HG03457 (cell line): ENCODE data around the gene SLN.
A peak's percentile ranks its signal among the peaks of the same experiment; 100 is the strongest.
"Not testable (repeated sequence)": the region's sequence is repeated elsewhere in the genome, so short reads cannot be mapped to it uniquely, and the experiment has no call there.

Experiments
- ATAC-seq: cut with Tn5 transposase; IDR thresholded peaks from one replicate; pipeline ENCODE4 v1.9.1; 2021; ENCODE audit warnings: moderate number of reproducible peaks; ENCODE audit not compliant: unreplicated experiment

Gene SLN

GRCh38 chr11:107711861-107712755 is at the start of gene SLN:
TSS of gene SLN (minus strand) at chr11:107712056.
- no peak for ATAC-seq

- ATAC-seq = not testable (repeated sequence)
These were observed 47.0 kb upstream of the SLN start for GRCh38 chr11:107758719-107759355.

- ATAC-seq = no peak
These were observed 45.8 kb upstream of the SLN start for GRCh38 chr11:107757661-107758060.

- ATAC-seq = no peak
These were observed 44.7 kb upstream of the SLN start for GRCh38 chr11:107756553-107756952.

GRCh38 chr11:107752949-107753822 is 41.3 kb upstream of the SLN start:
- ATAC-seq = no peak

GRCh38 chr11:107752508-107752907 is 40.7 kb upstream of the SLN start:
- no peak for ATAC-seq

- ATAC-seq = no peak
These were observed 39.2 kb upstream of the SLN start for GRCh38 chr11:107751082-107751481.

GRCh38 chr11:107750313-107750712 is 38.5 kb upstream of the SLN start:
- no peak for ATAC-seq

GRCh38 chr11:107747622-107748021 is 35.8 kb upstream of the SLN start:
- ATAC-seq = no peak

- ATAC-seq = no peak
These were observed 32.9 kb upstream of the SLN start for GRCh38 chr11:107744736-107745135.

- ATAC-seq = no peak
These were observed 31.3 kb upstream of the SLN start for GRCh38 chr11:107743191-107743590.

- ATAC-seq = peak; percentile 82
These were observed 29.4 kb upstream of the SLN start for GRCh38 chr11:107741044-107741823.

- ATAC-seq = no peak
These were observed 28.4 kb upstream of the SLN start for GRCh38 chr11:107740271-107740670.

GRCh38 chr11:107736546-107736945 is 24.7 kb upstream of the SLN start:
- ATAC-seq = no peak

GRCh38 chr11:107733518-107733917 is 21.7 kb upstream of the SLN start:
- ATAC-seq = no peak

GRCh38 chr11:107732689-107733051 is 20.8 kb upstream of the SLN start:
- ATAC-seq = no peak

GRCh38 chr11:107731941-107732688 is 20.3 kb upstream of the SLN start:
- peak; percentile 68 for ATAC-seq

GRCh38 chr11:107722662-107723061 is 10.8 kb upstream of the SLN start:
- ATAC-seq = no peak

GRCh38 chr11:107721207-107721606 is 9.4 kb upstream of the SLN start:
- no peak for ATAC-seq

- no peak for ATAC-seq
These were observed 8.5 kb upstream of the SLN start for GRCh38 chr11:107720303-107720774.
